ENCODE data around the gene RFFL.
A peak's percentile ranks its signal among the peaks of the same experiment; 100 is the strongest.
"Not testable (repeated sequence)": the region's sequence is repeated elsewhere in the genome, so short reads cannot be mapped to it uniquely, and the experiment has no call there.

RFFL gene, protein sequence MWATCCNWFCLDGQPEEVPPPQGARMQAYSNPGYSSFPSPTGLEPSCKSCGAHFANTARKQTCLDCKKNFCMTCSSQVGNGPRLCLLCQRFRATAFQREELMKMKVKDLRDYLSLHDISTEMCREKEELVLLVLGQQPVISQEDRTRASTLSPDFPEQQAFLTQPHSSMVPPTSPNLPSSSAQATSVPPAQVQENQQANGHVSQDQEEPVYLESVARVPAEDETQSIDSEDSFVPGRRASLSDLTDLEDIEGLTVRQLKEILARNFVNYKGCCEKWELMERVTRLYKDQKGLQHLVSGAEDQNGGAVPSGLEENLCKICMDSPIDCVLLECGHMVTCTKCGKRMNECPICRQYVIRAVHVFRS

DNA sequence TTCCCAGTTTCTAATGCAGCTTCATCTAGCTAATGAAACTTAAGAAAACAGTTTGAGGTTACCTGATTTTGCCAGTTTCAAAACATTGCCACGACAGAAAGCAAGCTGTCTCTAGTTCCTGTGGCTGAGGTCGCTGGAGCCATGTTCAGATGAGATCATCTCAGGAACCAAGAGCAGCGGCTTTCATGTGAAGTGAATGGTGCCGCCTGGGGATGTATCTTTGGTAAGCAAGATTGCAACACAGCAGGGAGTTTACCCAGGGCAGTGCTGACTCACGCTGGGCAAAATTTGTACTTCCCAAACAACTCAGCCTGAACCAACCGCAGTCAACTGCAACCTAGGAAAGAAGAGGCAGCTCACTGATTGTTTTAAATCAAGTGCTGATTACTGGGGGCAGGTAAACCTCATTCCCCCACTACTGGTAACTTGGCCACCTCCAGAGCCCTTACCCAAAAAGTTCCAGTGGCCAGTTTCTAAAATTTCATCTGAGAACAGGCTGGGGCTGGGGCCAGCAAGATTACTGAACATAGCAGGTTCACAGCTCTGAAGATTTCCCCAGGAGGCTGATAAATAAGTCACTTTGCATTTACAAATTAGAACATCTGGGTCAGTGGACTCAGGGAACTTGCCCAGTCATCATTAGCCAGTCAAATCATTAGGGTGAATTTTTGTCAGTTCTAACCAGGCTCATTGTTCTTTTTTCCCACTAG is at the start of gene RFFL:
Gene RFFL, minus strand, starts transcription at position 194 of the 710 bp plus-strand sequence. CDS start 37,154 bp downstream, outside the sequence.
- Mint-ChIP-seq H3K27ac (peak within 1 kb of the TSS; percentile 90), H3K27me3 (no peaks in the 10 kb centered on the region), H3K9me3 (no peaks in the 10 kb centered on the region), H3K4me3 (peak within 1 kb of the TSS; percentile 67), H3K4me1 (ENCODE audit: low read depth) (peaks cover 55% of the 10 kb centered on the region), H3K36me3 (ENCODE audit: low read depth) (peaks cover 39% of the 10 kb centered on the region)
- intact Hi-C loops (cut with micrococcal nuclease), result loop anchor here (1.0 kb wide), 1 partner anchor 25 kb away; no protein-coding TSS in a partner anchor

DNA sequence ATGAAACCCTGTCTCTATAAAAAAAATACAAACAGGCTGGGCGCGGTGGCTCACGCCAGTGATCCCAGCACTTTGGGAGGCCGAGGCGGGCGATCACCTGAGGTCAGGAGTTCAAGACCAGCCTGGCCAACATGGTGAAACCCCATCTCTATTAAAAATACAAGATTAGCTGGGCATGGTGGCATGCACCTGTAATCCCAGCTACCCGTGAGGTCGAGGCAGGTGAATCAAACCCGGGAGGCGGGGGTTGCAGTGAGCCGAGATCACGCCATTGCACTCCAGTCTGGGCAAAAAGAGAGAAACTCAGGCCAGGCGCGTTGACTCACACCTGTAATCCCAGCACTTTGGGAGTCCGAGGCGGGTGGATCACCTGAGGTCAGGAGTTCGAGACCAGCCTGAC is 47.3 kb upstream of the RFFL start:
- H3K27me3 Mint-ChIP-seq; H3K4me3 Mint-ChIP-seq; H3K27ac Mint-ChIP-seq; H3K9me3 Mint-ChIP-seq; intact Hi-C loops (cut with micrococcal nuclease): not testable (repeated sequence)
- H3K4me1 Mint-ChIP-seq (ENCODE audit: low read depth), result peaks cover 12% of the 10 kb centered on the region
- peaks cover 16% of the 10 kb centered on the region for H3K36me3 Mint-ChIP-seq (ENCODE audit: low read depth)

DNA sequence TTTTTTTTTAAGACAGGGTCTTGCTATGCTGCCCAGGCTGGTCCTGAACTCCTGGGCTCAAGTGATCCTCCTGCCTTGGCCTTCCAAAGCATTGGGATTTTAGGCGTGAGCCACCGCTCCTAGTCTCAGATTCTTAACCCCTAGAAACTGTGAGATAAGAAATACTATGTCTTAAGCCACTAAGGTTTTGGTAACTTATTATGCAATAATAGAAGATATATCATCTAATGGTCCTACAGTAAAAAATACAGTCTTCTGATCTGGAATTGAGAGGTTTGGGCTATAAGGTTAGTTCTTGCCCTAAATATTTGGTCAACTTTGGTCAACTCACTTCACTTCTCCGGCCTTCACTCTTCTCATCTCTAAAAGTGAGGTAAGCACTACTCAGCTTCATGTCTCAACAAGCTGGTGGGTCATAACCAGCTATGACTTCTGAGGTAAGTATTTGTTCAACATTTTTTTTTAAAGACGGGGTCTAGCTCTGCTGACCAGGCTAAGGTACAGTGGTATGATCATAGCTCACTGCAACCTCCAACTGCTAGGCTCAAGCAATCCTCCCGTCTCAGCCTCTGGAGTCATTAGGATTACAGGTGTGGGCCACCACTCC is 41.4 kb upstream of the RFFL start:
- no peak overlapping the region for H3K4me3 Mint-ChIP-seq
- peaks cover 18% of the 10 kb centered on the region for H3K4me1 Mint-ChIP-seq (ENCODE audit: low read depth)
- H3K36me3 Mint-ChIP-seq (ENCODE audit: low read depth), result peaks cover 72% of the 10 kb centered on the region
- intact Hi-C loops (cut with micrococcal nuclease), result no loop called here
- no peaks in the 10 kb centered on the region for H3K27me3 Mint-ChIP-seq
- H3K27ac Mint-ChIP-seq, result no peak overlapping the region
- no peaks in the 10 kb centered on the region for H3K9me3 Mint-ChIP-seq

GRCh38 chr17:35103271-35103670 is 39.8 kb upstream of the RFFL start:
- H3K36me3 Mint-ChIP-seq (ENCODE audit: low read depth), result peaks cover 83% of the 10 kb centered on the region
- H3K4me1 Mint-ChIP-seq (ENCODE audit: low read depth), result peaks cover 13% of the 10 kb centered on the region
- intact Hi-C loops (cut with micrococcal nuclease), result no loop called here
- H3K27me3 Mint-ChIP-seq, result no peaks in the 10 kb centered on the region
- H3K9me3 Mint-ChIP-seq, result no peaks in the 10 kb centered on the region
- no peak overlapping the region for H3K27ac Mint-ChIP-seq
- no peak overlapping the region for H3K4me3 Mint-ChIP-seq

GRCh38 chr17:35101725-35102124 is 38.2 kb upstream of the RFFL start:
- intact Hi-C loops (cut with micrococcal nuclease), result no loop called here
- H3K27me3 Mint-ChIP-seq, result no peaks in the 10 kb centered on the region
- no peak overlapping the region for H3K4me3 Mint-ChIP-seq
- peaks cover 6% of the 10 kb centered on the region for H3K4me1 Mint-ChIP-seq (ENCODE audit: low read depth)
- no peaks in the 10 kb centered on the region for H3K9me3 Mint-ChIP-seq
- no peak overlapping the region for H3K27ac Mint-ChIP-seq
- H3K36me3 Mint-ChIP-seq (ENCODE audit: low read depth), result peaks cover 85% of the 10 kb centered on the region

DNA sequence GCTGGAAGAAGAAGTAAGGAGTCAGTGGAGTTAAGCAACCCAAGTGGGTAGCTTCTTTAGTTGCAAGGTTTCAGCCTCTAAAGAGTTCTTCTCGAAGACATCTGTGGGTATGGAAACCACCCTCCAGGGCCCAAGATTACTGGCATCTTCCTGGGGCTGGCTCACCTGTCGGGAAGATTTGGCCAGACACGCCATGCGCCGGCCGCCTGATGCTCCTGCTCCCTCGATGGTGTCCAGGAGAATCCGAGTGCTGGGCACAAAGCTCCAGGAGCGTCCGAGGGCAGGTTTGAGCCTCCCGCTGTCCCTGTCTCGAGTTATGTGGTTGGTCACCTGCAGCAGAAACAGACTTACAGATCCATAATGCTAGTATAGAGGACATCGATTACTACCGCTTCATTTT is 37.5 kb upstream of the RFFL start:
- no peaks in the 10 kb centered on the region for H3K27me3 Mint-ChIP-seq
- H3K9me3 Mint-ChIP-seq, result no peaks in the 10 kb centered on the region
- peaks cover 6% of the 10 kb centered on the region for H3K4me1 Mint-ChIP-seq (ENCODE audit: low read depth)
- no peak overlapping the region for H3K4me3 Mint-ChIP-seq
- peaks cover 78% of the 10 kb centered on the region for H3K36me3 Mint-ChIP-seq (ENCODE audit: low read depth)
- H3K27ac Mint-ChIP-seq, result no peak overlapping the region
- intact Hi-C loops (cut with micrococcal nuclease), result no loop called here

- Mint-ChIP-seq H3K9me3 (no peaks in the 10 kb centered on the region), H3K27me3 (no peaks in the 10 kb centered on the region), H3K36me3 (ENCODE audit: low read depth) (peaks cover 67% of the 10 kb centered on the region), H3K4me1 (ENCODE audit: low read depth) (peaks cover 9% of the 10 kb centered on the region), H3K27ac (no peak overlapping the region), H3K4me3 (no peak overlapping the region)
- intact Hi-C loops (cut with micrococcal nuclease), result no loop called here
These were observed 36.4 kb upstream of the RFFL start for GRCh38 chr17:35099908-35100307.

GRCh38 chr17:35097776-35098175 is 34.3 kb upstream of the RFFL start:
- Mint-ChIP-seq H3K27ac (no peak overlapping the region), H3K27me3 (no peaks in the 10 kb centered on the region), H3K4me1 (ENCODE audit: low read depth) (peaks cover 12% of the 10 kb centered on the region), H3K4me3 (no peak overlapping the region), H3K36me3 (ENCODE audit: low read depth) (peaks cover 47% of the 10 kb centered on the region), H3K9me3 (no peaks in the 10 kb centered on the region)
- intact Hi-C loops (cut with micrococcal nuclease), result no loop called here

- Mint-ChIP-seq H3K4me1 (ENCODE audit: low read depth) (peaks cover 10% of the 10 kb centered on the region), H3K9me3 (no peaks in the 10 kb centered on the region), H3K27me3 (no peaks in the 10 kb centered on the region), H3K27ac (no peak overlapping the region), H3K4me3 (no peak overlapping the region), H3K36me3 (ENCODE audit: low read depth) (peaks cover 27% of the 10 kb centered on the region)
- intact Hi-C loops (cut with micrococcal nuclease), result no loop called here
These were observed 32.2 kb upstream of the RFFL start for GRCh38 chr17:35095741-35096140.

GRCh38 chr17:35094902-35095301 is 31.4 kb upstream of the RFFL start:
- H3K36me3 Mint-ChIP-seq (ENCODE audit: low read depth), result peaks cover 18% of the 10 kb centered on the region
- intact Hi-C loops (cut with micrococcal nuclease), result no loop called here
- no peak overlapping the region for H3K4me3 Mint-ChIP-seq
- no peak overlapping the region for H3K27ac Mint-ChIP-seq
- H3K27me3 Mint-ChIP-seq, result no peaks in the 10 kb centered on the region
- no peaks in the 10 kb centered on the region for H3K9me3 Mint-ChIP-seq
- H3K4me1 Mint-ChIP-seq (ENCODE audit: low read depth), result peaks cover 11% of the 10 kb centered on the region

DNA sequence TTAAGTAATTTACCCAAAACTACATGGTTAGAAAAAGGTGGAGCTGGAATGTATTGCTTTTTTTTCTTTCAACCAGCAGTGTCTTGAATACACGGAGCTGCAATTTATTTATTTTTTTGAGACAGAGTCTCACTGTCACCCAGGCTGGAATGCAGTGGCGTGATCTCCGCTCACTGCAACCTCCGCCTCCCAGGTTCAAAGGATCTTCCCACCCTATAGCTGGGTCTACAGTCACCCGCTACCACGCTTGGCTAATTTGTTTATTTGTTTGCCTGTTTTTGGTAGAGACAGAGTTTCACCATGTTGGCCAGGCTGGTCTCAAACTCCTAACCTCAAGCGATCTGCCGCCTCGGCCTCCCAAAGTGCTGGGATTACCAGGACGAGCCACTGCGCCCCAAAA is 27.2 kb upstream of the RFFL start:
- Mint-ChIP-seq H3K27ac (peak overlapping the region; percentile 8), H3K4me1 (ENCODE audit: low read depth) (peaks cover 38% of the 10 kb centered on the region)
- H3K4me3 Mint-ChIP-seq; H3K27me3 Mint-ChIP-seq; H3K9me3 Mint-ChIP-seq; H3K36me3 Mint-ChIP-seq (ENCODE audit: low read depth); intact Hi-C loops (cut with micrococcal nuclease): not testable (repeated sequence)

DNA sequence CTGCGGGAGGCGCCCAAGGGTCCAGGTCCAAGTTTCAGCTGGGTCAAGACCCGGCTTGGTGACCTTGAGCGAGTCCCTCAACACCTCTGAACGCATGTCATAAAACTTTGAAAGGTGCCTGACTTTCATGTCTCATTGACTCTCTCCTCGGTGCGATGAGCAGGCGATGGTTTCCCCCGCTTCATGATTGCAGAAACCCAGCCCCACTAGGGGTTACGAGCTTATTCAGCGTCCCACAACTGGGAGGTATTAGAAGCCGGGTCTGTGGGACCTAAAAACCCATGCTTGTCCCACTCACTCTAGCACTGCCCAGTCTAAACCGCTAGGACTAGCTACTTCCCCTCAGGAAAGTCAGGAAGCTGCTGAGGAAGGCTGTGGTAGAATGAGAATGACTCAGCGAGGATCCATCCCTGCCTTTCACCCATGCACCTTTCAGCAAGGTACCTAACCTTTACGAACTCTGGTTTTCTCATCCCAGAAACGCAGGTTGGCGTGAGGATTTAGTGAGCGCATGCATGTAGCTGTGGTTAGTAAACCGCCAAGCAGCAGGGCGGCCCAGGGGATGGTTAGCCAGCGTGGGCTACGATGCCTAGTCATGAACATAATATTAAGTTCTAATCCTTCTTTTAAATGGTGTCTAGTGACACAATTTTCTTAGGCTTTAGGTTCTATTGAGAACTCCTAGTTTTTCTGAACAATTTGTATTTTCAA is 26.2 kb upstream of the RFFL start:
- Mint-ChIP-seq H3K36me3 (ENCODE audit: low read depth) (peaks cover 8% of the 10 kb centered on the region), H3K27me3 (no peaks in the 10 kb centered on the region), H3K27ac (peak overlapping the region; percentile 90), H3K9me3 (no peaks in the 10 kb centered on the region), H3K4me3 (peak overlapping the region; percentile 86), H3K4me1 (ENCODE audit: low read depth) (peaks cover 37% of the 10 kb centered on the region)
- intact Hi-C loops (cut with micrococcal nuclease), result loop anchor here (1.0 to 5.0 kb wide), 2 partner anchors 37 to 128 kb away; partner anchors contain the start of genes CCT6B and ZNF830

DNA sequence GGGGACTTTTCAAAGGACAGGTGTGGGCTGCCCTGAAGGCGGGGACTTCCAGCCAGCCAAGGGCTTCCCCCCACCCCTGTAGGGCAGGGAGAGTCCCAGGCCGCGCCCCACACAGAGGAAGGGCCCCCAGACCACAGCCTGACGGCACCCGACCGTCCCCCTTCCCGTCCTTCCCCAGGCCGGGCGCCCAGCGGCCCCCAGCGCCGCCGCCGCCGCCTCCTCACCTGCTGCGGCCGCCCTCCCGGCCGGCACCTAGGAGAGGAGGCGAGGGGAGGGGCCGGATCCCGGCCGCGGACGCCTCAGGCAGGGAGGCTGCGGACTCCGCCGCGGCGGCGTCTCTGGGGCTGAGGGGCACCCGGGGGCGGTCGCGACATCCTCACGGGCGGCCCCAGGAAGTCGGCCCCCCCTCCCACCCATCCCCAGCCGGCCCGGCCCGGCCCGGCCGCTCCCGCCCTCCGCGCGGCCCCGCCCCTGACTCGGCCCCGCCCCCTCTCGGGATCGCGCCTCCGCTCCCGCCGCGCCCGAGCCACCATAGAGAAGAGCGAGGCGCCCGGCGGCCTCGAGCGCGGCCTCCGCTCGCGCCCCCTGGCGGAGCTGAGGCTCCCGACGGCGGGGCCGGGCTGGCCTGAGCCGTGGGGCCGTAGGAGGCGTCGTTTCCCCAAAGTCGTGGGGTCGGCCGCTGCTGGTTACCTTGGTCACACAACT is 25.5 kb upstream of the RFFL start:
- peak overlapping the region; percentile 95 for H3K27ac Mint-ChIP-seq
- intact Hi-C loops (cut with micrococcal nuclease), result loop anchor here (1.0 to 5.0 kb wide), 3 partner anchors 26 to 128 kb away; partner anchors contain the start of genes CCT6B, RFFL and ZNF830
- peaks cover 9% of the 10 kb centered on the region for H3K36me3 Mint-ChIP-seq (ENCODE audit: low read depth)
- H3K4me3 Mint-ChIP-seq, result peak overlapping the region; percentile 86
- H3K27me3 Mint-ChIP-seq, result no peaks in the 10 kb centered on the region
- H3K4me1 Mint-ChIP-seq (ENCODE audit: low read depth), result peaks cover 35% of the 10 kb centered on the region
- H3K9me3 Mint-ChIP-seq, result no peaks in the 10 kb centered on the region

Data from dendritic cell treated with granulocyte-macrophage colony-stimulating factor and Interleukin-4, amounts not matched to agents 40 ng/mL and 50 ng/mL, for 4 days (primary cell).